Measurements from ENCODE around the gene GOLGA7B.

GRCh38 chr10:97821308-97822038, 28.2 kb upstream of the GOLGA7B start:
- TF ChIP-seq CTCF (IDR thresholded peaks at IDR 0.05) (no peak), POLR2A (IDR thresholded peaks at IDR 0.05) (no peak)
